ENCODE results near the gene ERCC5.

DNA sequence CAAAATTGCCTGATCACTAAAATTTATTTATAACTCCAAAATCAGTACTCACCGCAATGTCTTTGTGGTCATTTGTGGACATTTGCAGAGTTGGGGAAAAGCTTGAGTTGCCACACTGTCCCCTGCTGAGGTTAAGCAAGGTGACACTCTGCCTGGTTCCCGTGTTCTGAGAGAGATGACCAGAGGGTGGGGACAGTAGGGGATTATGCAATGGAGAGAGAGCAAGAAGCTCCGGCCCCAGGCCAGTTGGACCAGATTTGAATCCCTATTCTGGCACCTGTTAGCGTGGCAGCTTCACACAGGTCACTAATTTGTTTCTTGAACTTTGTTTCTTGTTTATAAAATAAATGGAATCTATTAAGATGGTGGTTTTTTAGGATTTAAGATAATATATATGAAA, 17.8 kb downstream of the ERCC5 start:
- TF ChIP-seq, protein P1, sequence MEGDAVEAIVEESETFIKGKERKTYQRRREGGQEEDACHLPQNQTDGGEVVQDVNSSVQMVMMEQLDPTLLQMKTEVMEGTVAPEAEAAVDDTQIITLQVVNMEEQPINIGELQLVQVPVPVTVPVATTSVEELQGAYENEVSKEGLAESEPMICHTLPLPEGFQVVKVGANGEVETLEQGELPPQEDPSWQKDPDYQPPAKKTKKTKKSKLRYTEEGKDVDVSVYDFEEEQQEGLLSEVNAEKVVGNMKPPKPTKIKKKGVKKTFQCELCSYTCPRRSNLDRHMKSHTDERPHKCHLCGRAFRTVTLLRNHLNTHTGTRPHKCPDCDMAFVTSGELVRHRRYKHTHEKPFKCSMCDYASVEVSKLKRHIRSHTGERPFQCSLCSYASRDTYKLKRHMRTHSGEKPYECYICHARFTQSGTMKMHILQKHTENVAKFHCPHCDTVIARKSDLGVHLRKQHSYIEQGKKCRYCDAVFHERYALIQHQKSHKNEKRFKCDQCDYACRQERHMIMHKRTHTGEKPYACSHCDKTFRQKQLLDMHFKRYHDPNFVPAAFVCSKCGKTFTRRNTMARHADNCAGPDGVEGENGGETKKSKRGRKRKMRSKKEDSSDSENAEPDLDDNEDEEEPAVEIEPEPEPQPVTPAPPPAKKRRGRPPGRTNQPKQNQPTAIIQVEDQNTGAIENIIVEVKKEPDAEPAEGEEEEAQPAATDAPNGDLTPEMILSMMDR (conservative IDR thresholded peaks at IDR 0.05; ENCODE audit: low read depth, low read length) = no peak
- TF ChIP-seq EZH2 (IDR thresholded peaks at IDR 0.05; ENCODE audit: borderline replicate concordance, low read depth, low read length, poor library complexity, severe bottlenecking) = no peak

Measured in A673 (cell line).